HG03521 (cell line): ENCODE measurements around the gene RALGAPA2.

Experiments
- ATAC-seq: cut with Tn5 transposase; IDR thresholded peaks from one replicate; pipeline ENCODE4 v1.9.1; 2021; ENCODE audit warnings: mild to moderate bottlenecking, moderate library complexity; ENCODE audit not compliant: unreplicated experiment

Gene RALGAPA2

GRCh38 chr20:20687319-20687718 lies 25.1 kb downstream of the RALGAPA2 start:
- no peak for ATAC-seq

- no peak for ATAC-seq
These were observed 26.8 kb downstream of the RALGAPA2 start for GRCh38 chr20:20685635-20686034.

- ATAC-seq = no peak
These were observed 28.7 kb downstream of the RALGAPA2 start for GRCh38 chr20:20683481-20684321.

- ATAC-seq = no peak
These were observed 29.4 kb downstream of the RALGAPA2 start for GRCh38 chr20:20683020-20683419.

- no peak for ATAC-seq
These were observed 31.4 kb downstream of the RALGAPA2 start for GRCh38 chr20:20680991-20681508.

GRCh38 chr20:20679316-20679715 lies 33.1 kb downstream of the RALGAPA2 start:
- no peak for ATAC-seq

- ATAC-seq = no peak
These were observed 35.3 kb downstream of the RALGAPA2 start for GRCh38 chr20:20677186-20677585.

- ATAC-seq = peak; percentile 98
These were observed 43.8 kb downstream of the RALGAPA2 start for GRCh38 chr20:20668639-20669038.

GRCh38 chr20:20666359-20666758 lies 46.1 kb downstream of the RALGAPA2 start:
- no peak for ATAC-seq

- no peak for ATAC-seq
These were observed 46.7 kb downstream of the RALGAPA2 start for GRCh38 chr20:20665606-20666332.

- ATAC-seq = no peak
These were observed 47.5 kb downstream of the RALGAPA2 start for GRCh38 chr20:20664795-20665589.

- no peak for ATAC-seq
These were observed 48.6 kb downstream of the RALGAPA2 start for GRCh38 chr20:20663841-20664240.

- no peak for ATAC-seq
These were observed 53.5 kb downstream of the RALGAPA2 start for GRCh38 chr20:20658871-20659431.

GRCh38 chr20:20658123-20658522 lies 54.3 kb downstream of the RALGAPA2 start:
- no peak for ATAC-seq

GRCh38 chr20:20657092-20657491 lies 55.4 kb downstream of the RALGAPA2 start:
- ATAC-seq = no peak

- no peak for ATAC-seq
These were observed 56.6 kb downstream of the RALGAPA2 start for GRCh38 chr20:20655883-20656282.

GRCh38 chr20:20649945-20650344 lies 62.5 kb downstream of the RALGAPA2 start:
- ATAC-seq = no peak

GRCh38 chr20:20643927-20644326 lies 68.5 kb downstream of the RALGAPA2 start:
- no peak for ATAC-seq

- no peak for ATAC-seq
These were observed 70.7 kb downstream of the RALGAPA2 start for GRCh38 chr20:20641783-20642182.

- ATAC-seq = no peak
These were observed 73.6 kb downstream of the RALGAPA2 start for GRCh38 chr20:20638878-20639277.
